HepG2 (cell line): ENCODE measurements around the gene COQ4. TPM values are rescaled to one million over a fixed set of nuclear protein-coding genes. Genes with fewer than 3 reads are reported as not detected.

Experiments used
- HMGXB3 ChIP-seq: sonication (generic); formaldehyde crosslinking; IDR thresholded peaks from 2 replicates; pipeline ENCODE4 v1.4.0; 2020; ENCODE audit warnings: missing genetic modification reagents, borderline replicate concordance
- PAXIP1 ChIP-seq: sonication (generic); formaldehyde crosslinking; conservative IDR thresholded peaks from 2 replicates; pipeline ENCODE4 v1.4.0; 2020; ENCODE audit warnings: mild to moderate bottlenecking, missing genetic modification reagents, moderate library complexity
- REL ChIP-seq: sonication (generic); formaldehyde crosslinking; conservative IDR thresholded peaks from 2 replicates; pipeline ENCODE4 v1.8.0; 2022; ENCODE audit warnings: mild to moderate bottlenecking, missing genetic modification reagents, moderate library complexity
- RERE ChIP-seq: IDR thresholded peaks from 2 replicates; pipeline ENCODE4 v1.6.1; 2016; ENCODE audit warnings: low read depth, missing genetic modification reagents, missing compliant biosample characterization
- RFXANK ChIP-seq: IDR thresholded peaks from 2 replicates; pipeline ENCODE4 v1.6.1; 2016
- SALL1 ChIP-seq: sonication (generic); formaldehyde crosslinking; IDR thresholded peaks from 2 replicates; pipeline ENCODE4 v1.8.0; 2022; ENCODE audit warnings: mild to moderate bottlenecking, missing genetic modification reagents
- ZC3H13 ChIP-seq: sonication (generic); formaldehyde crosslinking; IDR thresholded peaks from 2 replicates; pipeline ENCODE4 v1.8.1; 2023; ENCODE audit warnings: mild to moderate bottlenecking, missing genetic modification reagents, moderate library complexity
- ZNF136 ChIP-seq: sonication (generic); formaldehyde crosslinking; IDR thresholded peaks from 2 replicates; pipeline ENCODE4 v1.8.1; 2022; ENCODE audit warnings: low read depth, mild to moderate bottlenecking, moderate library complexity, missing genetic modification reagents
- ZNF549 ChIP-seq: sonication (generic); formaldehyde crosslinking; IDR thresholded peaks from 2 replicates; pipeline ENCODE4 v1.5.0; 2020; ENCODE audit warnings: missing genetic modification reagents
- polyA plus RNA-seq, 8 experiments: library from polyadenylated mRNA; depleted of rRNA in 3 of 8; stranded (reverse) in 7 of 8; unstranded in 1 of 8; fragments of >200 nt; fragmentation: Illumina TruSeq in 4 of 8; extraction: Trizol in 4 of 8; gene quantifications; 2 replicates each; pipeline versions ENCODE4 v1.2.1 to v1.2.3, GENCODE V29; 2011 to 2016; ENCODE audit warnings: low read depth in 4 of 8, missing spikeins in 1 of 8, mixed read lengths in 1 of 8; ENCODE audit not compliant: insufficient read depth in 1 of 8
- total RNA-seq, 5 experiments: library from RNA; depleted of rRNA; stranded (reverse); fragments of >200 nt; fragmentation: Illumina TruSeq; extraction: Trizol; gene quantifications; 2 replicates each; pipeline ENCODE4 v1.2.3, GENCODE V29; 2016; ENCODE audit warnings: low read depth in 1 of 5

Gene COQ4
- total and polyA plus RNA-seq, 2 of the 13 experiments (the other 11 are each of a cell fraction or from before 2014, with no cell fraction given): 26.1 to 36.0 TPM

GRCh38 chr9:128296340-128297220, 26.1 kb upstream of the COQ4 start (continued):
- TF ChIP-seq RERE (CRISPR knock-in tag) (no peak), SALL1 (CRISPR knock-in tag) (no peak), HMGXB3 (CRISPR knock-in tag) (no peak), ZNF136 (CRISPR knock-in tag) (0 out of 2 replicates have a peak, but pooled peaks have one; percentile 16), PAXIP1 (CRISPR knock-in tag) (peak; percentile 52; the same call in 1 of the 2 replicates), ZNF549 (CRISPR knock-in tag) (no peak), REL (CRISPR knock-in tag) (no peak), ZC3H13 (CRISPR knock-in tag) (no peak), RFXANK (CRISPR knock-in tag) (no peak)
